GM18909 (cell line): ENCODE measurements around the gene UBL4A.

Experiments used
- ATAC-seq: cut with Tn5 transposase; IDR thresholded peaks from one replicate; pipeline ENCODE4 v1.9.1; 2021; ENCODE audit warnings: mild to moderate bottlenecking; ENCODE audit not compliant: unreplicated experiment, poor library complexity

Gene UBL4A

GRCh38 chrX:154466036-154466435 is 20.4 kb downstream of the UBL4A start:
- no peak for ATAC-seq

- ATAC-seq, result no peak
These were observed 20.8 kb downstream of the UBL4A start for GRCh38 chrX:154465601-154466000.

GRCh38 chrX:154464806-154465365 is 21.5 kb downstream of the UBL4A start:
- no peak for ATAC-seq

GRCh38 chrX:154463611-154464220 is 22.7 kb downstream of the UBL4A start:
- ATAC-seq, result no peak

GRCh38 chrX:154462396-154462795 is 24.0 kb downstream of the UBL4A start:
- ATAC-seq, result no peak

GRCh38 chrX:154460326-154460725 is 26.1 kb downstream of the UBL4A start:
- no peak for ATAC-seq

GRCh38 chrX:154459832-154460231 is 26.6 kb downstream of the UBL4A start:
- ATAC-seq, result no peak

- no peak for ATAC-seq
These were observed 27.2 kb downstream of the UBL4A start for GRCh38 chrX:154458954-154459778.

GRCh38 chrX:154458116-154458953 is 28.1 kb downstream of the UBL4A start, which contains the start of gene PLXNA3:
PLXNA3 (plus strand) TSS chrX:154458281; CDS start chrX:154460184, 1,903 bp downstream.
- peak; percentile 49 for ATAC-seq

GRCh38 chrX:154457491-154458115 is 28.8 kb downstream of the UBL4A start:
- peak; percentile 41 for ATAC-seq

- no peak for ATAC-seq
These were observed 33.6 kb downstream of the UBL4A start for GRCh38 chrX:154452823-154453222.

- no peak for ATAC-seq
These were observed 36.1 kb downstream of the UBL4A start for GRCh38 chrX:154450312-154450711.

GRCh38 chrX:154449618-154450017 is 36.8 kb downstream of the UBL4A start:
- ATAC-seq, result no peak

GRCh38 chrX:154448484-154448883 is 37.9 kb downstream of the UBL4A start:
- no peak for ATAC-seq

- no peak for ATAC-seq
These were observed 40.0 kb downstream of the UBL4A start for GRCh38 chrX:154446430-154446829.

GRCh38 chrX:154445776-154446175 is 40.6 kb downstream of the UBL4A start:
- ATAC-seq, result no peak

GRCh38 chrX:154444755-154445246 is 41.6 kb downstream of the UBL4A start:
- ATAC-seq, result no peak

GRCh38 chrX:154443992-154444754 is 42.2 kb downstream of the UBL4A start, which contains the start of gene FAM50A:
FAM50A (plus strand) TSS chrX:154444141; CDS start chrX:154444236, 95 bp downstream.
- ATAC-seq, result peak; percentile 74

- ATAC-seq, result no peak
These were observed 42.9 kb downstream of the UBL4A start for GRCh38 chrX:154443479-154443910.
